K562 (cell line): ENCODE data around the gene MTHFD2. TPM values are rescaled to one million over a fixed set of nuclear protein-coding genes. Genes with fewer than 3 reads are reported as not detected.

Source experiments
- ATF2 ChIP-seq: sonication (generic); formaldehyde crosslinking; IDR thresholded peaks from 2 replicates; pipeline ENCODE4 v1.8.1; 2022; ENCODE audit warnings: missing genetic modification reagents
- BCL6 ChIP-seq: fragments of 250-450 bp; sonication (Bioruptor Pico); IDR thresholded peaks from 2 replicates; pipeline ENCODE4 v1.4.0; 2020
- CBX2 ChIP-seq: fragments of 200-600 bp; sonication (generic); IDR thresholded peaks from one replicate; pipeline ENCODE4 v1.6.1; 2012; ENCODE audit warnings: mild to moderate bottlenecking, low read length, inconsistent platforms; ENCODE audit not compliant: insufficient read depth, poor library complexity, severe bottlenecking
- CC2D1A ChIP-seq: fragments of 450-650 bp; IDR thresholded peaks from 2 replicates; pipeline ENCODE4 v1.6.1; 2017; ENCODE audit warnings: mild to moderate bottlenecking
- CCAR2 ChIP-seq: fragments of 200-400 bp; formaldehyde crosslinking; IDR thresholded peaks from 2 replicates; pipeline ENCODE4 v1.6.1; 2017; ENCODE audit warnings: mild to moderate bottlenecking, low read depth, low read length
- E2F1 ChIP-seq: sonication (generic); formaldehyde crosslinking; IDR thresholded peaks from 2 replicates; pipeline ENCODE4 v1.8.1; 2023; ENCODE audit warnings: mild to moderate bottlenecking, missing genetic modification reagents, moderate library complexity
- ILF3 ChIP-seq: fragments of 450-650 bp; IDR thresholded peaks from 2 replicates; pipeline ENCODE4 v1.6.1; 2018; ENCODE audit warnings: antibody characterized with exemption, mild to moderate bottlenecking, moderate library complexity, borderline replicate concordance
- MYBL2 ChIP-seq, 2 experiments: fragments of 450-650 bp in 1 of 2; sonication (generic) in 1 of 2; formaldehyde crosslinking in 1 of 2; IDR thresholded peaks; 2 replicates each; pipeline versions ENCODE4 v1.6.1 to v1.8.1; 2017 to 2022; ENCODE audit warnings: borderline replicate concordance in 1 of 2, inconsistent platforms in 1 of 2, low read depth in 1 of 2, mild to moderate bottlenecking in 1 of 2, missing genetic modification reagents in 1 of 2, moderate library complexity in 1 of 2
- NFIC ChIP-seq: fragments of 450-650 bp; IDR thresholded peaks from 2 replicates; pipeline ENCODE4 v1.6.1; 2017; ENCODE audit warnings: mild to moderate bottlenecking, inconsistent platforms
- SIX5 ChIP-seq, 2 experiments: IDR thresholded peaks; 2 replicates each; pipeline ENCODE4 v1.6.1; 2011; ENCODE audit warnings: low read length in 2 of 2, borderline replicate concordance in 1 of 2, low read depth in 1 of 2, mild to moderate bottlenecking in 1 of 2, moderate library complexity in 1 of 2; ENCODE audit not compliant: insufficient read depth in 1 of 2
- SLC30A9 ChIP-seq: fragments of 250-450 bp; sonication (Bioruptor Pico); IDR thresholded peaks from 2 replicates; pipeline ENCODE4 v1.8.0; 2022; ENCODE audit warnings: mild to moderate bottlenecking, moderate library complexity
- SMARCC2 ChIP-seq: fragments of 450-650 bp; IDR thresholded peaks from 2 replicates; pipeline ENCODE4 v1.6.1; 2017; ENCODE audit warnings: antibody characterized with exemption, moderate library complexity, mild to moderate bottlenecking, low read depth
- TRIM24 ChIP-seq, 2 experiments: fragments of 450-650 bp; IDR thresholded peaks; 2 replicates each; pipeline ENCODE4 v1.6.1; 2016
- ZBTB26 ChIP-seq: fragments of 450-650 bp; formaldehyde crosslinking; IDR thresholded peaks from 2 replicates; pipeline ENCODE4 v1.4.0; 2022; ENCODE audit warnings: missing genetic modification characterization
- ZBTB5 ChIP-seq: fragments of 450-650 bp; IDR thresholded peaks from 2 replicates; pipeline ENCODE4 v1.6.1; 2017; ENCODE audit warnings: antibody characterized with exemption
- ZHX1 ChIP-seq: fragments of 150-350 bp; conservative IDR thresholded peaks from 2 replicates; pipeline ENCODE4 v1.6.1; 2014; ENCODE audit warnings: low read length
- ZKSCAN3 ChIP-seq: fragments of 250-450 bp; sonication (Bioruptor Pico); IDR thresholded peaks from 2 replicates; pipeline ENCODE4 v1.4.0; 2020
- ZNF57 ChIP-seq: fragments of 450-650 bp; formaldehyde crosslinking; IDR thresholded peaks from 2 replicates; pipeline ENCODE4 v1.4.0; 2020; ENCODE audit warnings: mild to moderate bottlenecking, moderate library complexity
- polyA plus RNA-seq, 8 experiments: library from polyadenylated mRNA; depleted of rRNA in 4 of 8; stranded (reverse) in 5 of 8; unstranded in 3 of 8; fragments of >200 nt; fragmentation: Nextera tagmentation in 2 of 8; fragmentation: Illumina TruSeq in 1 of 8; extraction: Ambion mirVana in 2 of 8; extraction: Trizol in 1 of 8; gene quantifications; 2 replicates each; pipeline versions ENCODE4 v1.2.1 to v1.2.3, GENCODE V29; 2011 to 2014; ENCODE audit warnings: inconsistent platforms in 1 of 8, missing spikeins in 1 of 8
- total RNA-seq, 7 experiments: library from RNA; depleted of rRNA in 6 of 7; stranded (reverse); fragments of >200 nt in 6 of 7; fragmentation: Illumina TruSeq in 2 of 7; extraction: Trizol in 2 of 7; gene quantifications; 2 replicates each; pipeline versions ENCODE4 v1.2.1 to v1.2.3, GENCODE V29; 2011 to 2021; ENCODE audit warnings: low replicate concordance in 1 of 7

Gene MTHFD2
- total and polyA plus RNA-seq, 9 of the 15 experiments (the other 6 are each of a cell fraction or from before 2014, with no cell fraction given), result 113 to 520 (median 234) TPM

GRCh38 chr2:74198461-74199274, at the start of gene MTHFD2 (continued):
- TF ChIP-seq ZBTB5, result no peak
- peak in 1 of 2 experiments; percentile 9; a peak in 1 of 4 replicates for TF ChIP-seq TRIM24 (IDR thresholded peaks at IDR 0.05)
- peak; percentile 48; the same call in 1 of the 2 replicates for TF ChIP-seq ZBTB26 (CRISPR knock-in tag)
- peak; percentile 96 for TF ChIP-seq E2F1 (CRISPR knock-in tag)
- TF ChIP-seq ZNF57 (CRISPR knock-in tag), result no peak
- TF ChIP-seq SLC30A9 (CRISPR knock-in tag), result 0 out of 2 replicates have a peak, but pooled peaks have one; percentile 47
- peak; percentile 15; the same call in 1 of the 2 replicates for TF ChIP-seq CC2D1A
- no peak for TF ChIP-seq ZHX1
- peak; percentile 66 for TF ChIP-seq MYBL2 (IDR thresholded peaks at IDR 0.05; ENCODE audit: low read depth)
- no peak for TF ChIP-seq MYBL2 (CRISPR knock-in tag; IDR thresholded peaks at IDR 0.05; ENCODE audit: borderline replicate concordance)
- TF ChIP-seq BCL6 (CRISPR knock-in tag), result no peak
- no peak for TF ChIP-seq CBX2
- no peak for TF ChIP-seq CCAR2
- no peak for TF ChIP-seq SMARCC2
- TF ChIP-seq ILF3, result no peak; the same call in 1 of the 2 replicates
- no peak for TF ChIP-seq SIX5 (IDR thresholded peaks at IDR 0.05; ENCODE audit: borderline replicate concordance in 1 of 2, insufficient read depth in 1 of 2, low read depth in 1 of 2, low read length in 2 of 2)
- no peak for TF ChIP-seq ZKSCAN3 (CRISPR knock-in tag)
- TF ChIP-seq NFIC, result peak; percentile 38; the same call in 1 of the 2 replicates
- no peak; the same call in 1 of the 2 replicates for TF ChIP-seq ATF2 (CRISPR knock-in tag)
